HG02981 (cell line): ENCODE results near the gene PIGU.
"Not testable (repeated sequence)": the region's sequence is repeated elsewhere in the genome, so short reads cannot be mapped to it uniquely, and the experiment has no call there.

Experiments
- ATAC-seq: cut with Tn5 transposase; IDR thresholded peaks from one replicate; pipeline ENCODE4 v1.9.1; 2021; ENCODE audit warnings: mild to moderate bottlenecking, moderate library complexity; ENCODE audit not compliant: unreplicated experiment

PIGU gene

DNA sequence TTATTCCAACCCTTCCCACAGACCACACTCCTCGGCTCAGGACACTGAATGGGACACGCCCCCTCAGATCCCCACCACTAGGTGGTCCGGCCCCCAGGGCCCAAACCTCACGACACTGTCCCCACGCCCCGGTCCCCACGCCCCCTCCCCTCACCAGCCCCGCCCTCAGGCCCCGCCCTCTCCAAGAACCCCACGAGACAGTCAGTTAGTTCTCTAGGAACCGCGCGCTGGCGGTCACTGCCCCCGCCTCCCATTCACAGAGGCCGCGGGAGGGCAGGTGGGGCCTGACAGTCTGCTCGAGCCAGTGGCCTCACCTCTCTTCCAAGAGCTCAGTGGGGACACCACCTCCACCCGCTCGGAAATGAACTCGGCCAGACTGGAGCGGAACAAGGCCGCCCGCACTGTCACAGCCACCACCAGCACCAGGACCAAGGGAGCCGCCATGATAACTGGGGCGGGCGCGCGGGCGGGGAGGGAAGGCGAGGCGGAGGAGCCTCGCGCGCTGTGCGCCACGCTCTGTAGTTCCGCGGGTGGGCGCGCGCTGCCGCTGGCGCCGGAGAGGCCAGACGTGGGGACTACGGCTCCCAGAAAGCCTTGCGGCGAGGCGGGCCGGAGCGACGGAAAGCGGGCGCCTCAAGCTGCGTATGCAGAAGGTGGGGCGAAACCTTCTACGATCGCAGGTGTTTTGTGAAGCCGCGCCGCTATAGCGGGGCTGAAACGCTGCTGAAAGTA is at the start of gene PIGU:
PIGU (minus strand) TSS at position 451 of the 732 bp plus-strand sequence; CDS start at position 444, 7 bp downstream.
- peak; percentile 94 for ATAC-seq

DNA sequence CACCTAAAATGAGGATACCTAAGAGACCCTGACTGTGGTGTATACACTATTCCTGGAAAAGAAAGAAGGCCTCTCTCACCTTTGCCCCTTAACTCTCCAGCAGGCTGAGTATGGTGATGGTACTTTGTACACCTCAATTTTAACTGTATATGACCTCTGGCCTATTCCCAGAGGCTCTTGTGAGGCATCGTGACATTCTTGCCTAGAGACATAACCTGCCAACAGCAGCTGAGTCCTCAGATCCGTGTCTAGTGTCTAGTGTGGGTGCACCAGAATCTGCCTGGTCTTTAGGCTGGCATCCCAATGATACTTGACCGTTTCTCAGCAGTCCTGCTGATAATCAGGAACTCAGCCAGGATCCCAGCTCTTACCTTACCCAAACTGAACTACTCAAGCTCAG is 47.3 kb upstream of the PIGU start:
- no peak for ATAC-seq

- ATAC-seq, result not testable (repeated sequence)
These were observed 45.7 kb upstream of the PIGU start for GRCh38 chr20:34722560-34722959.

DNA sequence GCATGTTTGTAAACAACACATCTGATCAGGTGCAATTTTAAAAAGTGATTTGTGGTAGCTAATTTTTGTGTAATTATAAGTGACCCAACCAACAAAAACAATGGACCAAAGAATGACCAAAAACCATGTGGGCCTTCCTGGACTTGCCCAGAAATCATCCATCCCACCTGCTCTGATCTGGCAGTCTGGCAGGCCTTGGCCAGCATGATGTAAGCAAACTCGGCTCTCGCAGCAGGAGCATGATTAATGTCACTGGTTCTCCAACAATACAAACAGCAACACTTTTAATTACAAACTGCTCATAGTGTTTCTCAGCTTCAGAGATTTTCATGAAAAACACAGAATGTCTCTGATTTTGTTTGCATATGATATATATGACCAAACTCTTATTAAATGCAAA is 43.4 kb upstream of the PIGU start:
- ATAC-seq, result no peak

DNA sequence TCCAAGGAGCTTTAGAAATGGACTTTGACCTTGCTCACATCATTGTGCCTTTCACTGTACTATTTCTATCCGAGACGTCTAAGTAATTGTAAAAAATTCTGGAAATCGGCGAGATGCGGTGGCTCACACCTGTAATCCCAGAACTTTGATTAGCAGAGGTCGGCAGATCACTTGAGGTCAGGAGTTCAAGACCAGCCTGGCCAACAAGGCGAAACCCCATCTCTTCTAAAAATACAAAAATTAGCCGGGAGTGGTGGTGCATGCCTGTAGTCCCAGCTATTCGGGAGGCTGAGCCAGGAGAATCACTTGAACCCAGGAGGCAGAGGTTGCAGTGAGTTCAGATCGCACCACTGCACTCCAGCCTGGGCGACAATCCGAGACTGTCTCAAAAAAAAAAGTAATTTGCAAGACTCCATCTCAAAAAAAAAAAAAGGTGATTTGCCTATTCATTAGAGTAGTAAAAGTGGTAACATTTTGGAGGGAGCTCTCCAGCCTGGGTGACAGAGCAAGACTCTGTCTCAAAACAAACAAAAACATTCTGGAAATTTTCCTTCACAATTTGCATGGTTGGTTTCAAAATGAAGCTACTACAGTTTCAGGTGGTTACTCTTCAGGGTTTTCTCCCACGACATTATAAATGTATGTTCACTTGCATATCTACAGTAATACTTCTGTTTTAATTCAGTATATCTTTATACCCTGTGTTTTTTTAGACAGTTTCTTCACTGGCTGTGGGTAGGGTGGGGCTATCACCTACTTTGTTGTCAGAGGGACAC is 42.5 kb upstream of the PIGU start:
- peak; percentile 90 for ATAC-seq

GRCh38 chr20:34717230-34718095 is 40.6 kb upstream of the PIGU start:
- no peak for ATAC-seq

- ATAC-seq, result no peak
These were observed 40.0 kb upstream of the PIGU start for GRCh38 chr20:34716921-34717229.

- no peak for ATAC-seq
These were observed 38.5 kb upstream of the PIGU start for GRCh38 chr20:34715384-34715783.

GRCh38 chr20:34713944-34714515 is 37.1 kb upstream of the PIGU start:
- not testable (repeated sequence) for ATAC-seq

GRCh38 chr20:34713194-34713943 is 36.5 kb upstream of the PIGU start:
- no peak for ATAC-seq

DNA sequence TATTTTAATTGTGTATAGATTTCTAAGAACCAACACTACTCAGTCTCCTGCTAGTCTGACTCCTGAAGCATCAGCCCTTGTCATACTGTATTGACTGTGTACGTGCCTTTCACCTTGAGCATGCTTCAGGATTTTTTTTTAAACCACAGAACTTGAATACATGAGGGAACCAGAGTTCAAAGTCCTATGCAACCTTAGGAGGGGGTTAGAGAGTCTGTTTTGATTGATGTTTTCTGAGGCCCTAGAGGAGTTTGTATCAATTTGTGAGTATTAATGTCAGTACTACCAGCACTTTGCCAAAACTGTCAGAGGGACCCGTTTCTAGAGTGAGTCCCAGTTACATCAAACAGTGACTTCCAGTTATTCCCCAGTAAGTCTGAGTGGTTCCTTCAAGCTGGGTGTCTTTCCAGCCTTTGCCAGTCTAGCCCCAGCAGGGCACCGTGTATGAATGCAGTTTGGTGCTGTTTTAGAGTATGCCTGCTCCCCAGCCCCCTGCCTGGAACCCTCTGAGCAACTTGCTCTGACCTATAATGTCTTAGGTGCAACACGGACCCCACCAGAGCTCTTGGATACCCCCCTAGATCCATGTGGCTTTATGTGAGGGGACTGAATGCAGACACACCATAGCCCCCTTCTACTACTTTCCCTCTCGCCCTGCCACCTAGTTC is 35.8 kb upstream of the PIGU start:
- no peak for ATAC-seq

DNA sequence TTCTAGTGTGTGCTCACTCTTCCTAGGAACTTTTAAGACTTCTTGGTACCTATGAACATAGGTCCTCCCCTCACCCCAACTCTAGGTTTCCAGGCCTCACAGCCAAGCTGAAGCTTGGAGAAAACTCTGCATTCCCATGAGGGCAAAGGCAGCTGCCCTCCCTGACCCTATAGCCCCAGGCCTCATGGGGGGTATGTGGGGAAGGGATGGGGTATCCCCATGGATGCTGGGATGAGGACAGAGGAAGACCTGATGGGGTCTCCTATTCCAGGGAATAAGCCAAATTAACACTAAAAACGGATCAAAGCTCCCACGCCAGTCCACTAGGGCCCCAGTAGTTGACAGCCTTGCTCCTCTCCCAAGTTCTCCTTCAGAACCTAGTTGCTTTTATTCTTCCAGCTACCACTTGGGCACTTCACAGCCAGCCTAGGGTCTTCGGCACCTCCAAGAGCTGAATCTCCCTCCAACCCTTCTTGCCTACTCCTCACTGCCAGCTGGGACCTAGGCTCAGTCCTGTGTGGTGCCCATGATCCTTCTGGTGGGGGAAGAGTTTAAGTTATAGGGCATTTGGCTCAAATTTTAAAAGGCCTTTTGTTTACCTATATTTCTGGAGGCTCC is 35.0 kb upstream of the PIGU start:
- no peak for ATAC-seq

DNA sequence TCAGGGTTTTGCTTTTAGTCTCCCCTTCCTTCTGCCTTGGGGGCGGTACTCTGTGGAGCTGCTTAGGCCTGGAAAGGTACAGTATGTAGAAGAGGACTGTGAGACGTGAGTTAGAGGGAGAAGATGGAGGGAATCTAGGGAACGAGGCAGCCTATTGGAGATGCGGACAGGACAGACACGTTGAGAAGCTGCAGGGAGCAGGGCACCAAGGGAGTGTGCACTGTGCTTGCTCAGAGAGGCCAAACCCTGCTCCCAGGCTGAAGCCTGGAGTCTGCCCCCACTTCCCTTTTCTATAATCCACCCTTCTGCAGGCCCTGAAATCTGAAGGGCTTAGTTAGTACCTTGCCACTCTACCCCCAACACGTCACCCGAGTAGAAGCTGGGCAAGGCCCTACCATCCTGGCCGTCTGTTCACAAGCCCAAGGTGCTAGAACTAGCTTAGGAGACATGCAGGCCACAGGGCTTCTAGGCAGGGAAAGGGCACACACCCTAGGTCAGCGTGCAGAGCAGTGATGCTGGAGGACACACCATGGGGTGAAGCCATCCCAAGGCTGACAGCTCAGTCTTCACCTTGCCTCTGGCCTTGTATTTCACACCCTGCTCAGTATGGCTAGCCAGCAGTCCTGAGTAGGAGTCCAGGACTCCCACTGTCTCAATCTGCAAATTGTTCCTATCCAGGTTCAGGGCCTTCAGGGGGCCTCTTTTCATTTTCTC is 34.1 kb upstream of the PIGU start:
- no peak for ATAC-seq

GRCh38 chr20:34710568-34710839 is 33.6 kb upstream of the PIGU start:
- ATAC-seq, result no peak

DNA sequence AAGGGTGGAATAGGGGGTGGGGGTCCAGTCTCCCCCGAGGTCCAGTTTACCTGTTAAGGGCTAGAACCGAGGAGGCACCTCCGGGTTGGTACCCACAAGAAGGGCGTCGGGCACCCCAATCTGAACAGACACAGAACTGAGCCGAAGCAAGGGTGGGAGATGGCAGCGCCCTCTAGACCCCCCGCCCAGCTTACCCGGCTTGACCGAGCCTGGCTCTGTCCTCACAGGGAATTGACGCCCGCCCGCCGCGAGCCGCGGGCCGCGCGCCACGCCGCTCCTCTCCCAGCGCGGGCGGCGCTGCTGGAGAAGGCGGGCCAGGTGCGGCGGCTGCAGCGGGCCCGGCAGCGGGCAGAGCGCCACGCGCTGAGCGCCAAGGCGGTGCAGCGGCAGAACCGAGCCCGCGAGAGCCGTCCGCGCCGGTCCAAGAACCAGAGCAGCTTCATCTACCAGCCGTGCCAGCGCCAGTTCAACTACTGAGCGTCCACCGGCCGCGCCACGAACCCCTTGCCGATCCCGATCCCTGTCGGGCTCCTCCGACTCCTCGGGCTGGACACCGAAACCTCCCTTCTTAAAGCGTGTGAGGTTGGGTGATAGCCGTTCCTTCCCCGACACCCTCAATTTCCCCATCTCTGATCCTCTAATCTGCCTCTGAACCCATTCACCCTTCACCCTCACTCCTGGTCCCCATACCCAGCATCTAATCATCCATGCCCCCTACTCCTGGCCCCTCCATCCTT is 33.1 kb upstream of the PIGU start:
- peak; percentile 29 for ATAC-seq

- ATAC-seq, result peak; percentile 42
These were observed 32.3 kb upstream of the PIGU start for GRCh38 chr20:34709044-34709830.

DNA sequence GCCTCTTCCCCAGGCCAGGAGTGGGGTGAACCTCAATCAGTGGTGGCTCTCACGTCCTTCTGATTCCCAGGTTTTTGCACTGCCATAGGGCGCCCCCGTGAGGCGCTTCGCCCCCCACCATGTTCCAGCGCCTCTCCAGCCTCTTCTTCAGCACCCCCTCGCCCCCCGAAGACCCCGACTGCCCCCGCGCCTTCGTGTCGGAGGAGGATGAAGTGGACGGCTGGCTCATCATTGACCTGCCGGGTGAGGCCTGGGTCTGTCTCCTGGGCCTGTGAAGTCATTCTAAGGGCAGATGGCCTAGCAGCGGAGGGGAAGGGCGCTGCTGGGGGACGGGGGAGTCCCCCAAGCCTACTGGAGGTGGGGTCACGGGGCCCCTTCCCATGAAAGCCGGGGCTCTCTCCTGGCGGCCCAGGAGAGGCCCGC is 31.7 kb upstream of the PIGU start:
- peak; percentile 9 for ATAC-seq
